ENCODE measurements around the gene RNU6-1. TPM values are rescaled to one million over a fixed set of nuclear protein-coding genes. Genes with fewer than 3 reads are reported as not detected.

The RNU6-1 gene
- total RNA-seq, 1 experiment from 2014 or later: not detected

GRCh38 chr15:67839929-67840748 lies at the start of gene RNU6-1 (continued):
- TF ChIP-seq REST (IDR thresholded peaks at IDR 0.05; ENCODE audit: low read depth): no peak

GRCh38 chr15:67887776-67888175 lies 47.9 kb upstream of the RNU6-1 start:
- no peak for ATAC-seq
- H3K27me3 ChIP-seq (ENCODE audit: insufficient read depth, low read length): no peaks in the 10 kb centered on the region
- H3K9ac ChIP-seq (ENCODE audit: low read length): no peak overlapping the region
- H4K20me1 ChIP-seq (ENCODE audit: insufficient read depth): no peaks in the 10 kb centered on the region
- no peak for DNase-seq (ENCODE audit: low read depth, low spot score)
- H2AFZ ChIP-seq (ENCODE audit: low read depth, low read length, poor library complexity, severe bottlenecking): no peak overlapping the region
- RAD21 ChIA-PET (ENCODE audit: low non-redundant PET in 1 of 2, low total read pairs in 2 of 2, uncharacterized antibody in 2 of 2, unreplicated experiment in 2 of 2): no interaction called here
- no peaks in the 10 kb centered on the region for H3K36me3 ChIP-seq (ENCODE audit: control insufficient read depth in 1 of 2, insufficient read depth in 2 of 2, low read length in 2 of 2)
- no peaks in the 10 kb centered on the region for H3K9me3 ChIP-seq (ENCODE audit: control insufficient read depth in 1 of 2, insufficient read depth in 1 of 2, low read depth in 1 of 2, low read length in 2 of 2)
- no peaks in the 10 kb centered on the region for H3K79me2 ChIP-seq (ENCODE audit: insufficient read depth, low read length)
- no peak overlapping the region for H3K4me3 ChIP-seq (replicated peaks in 1 of 2; ENCODE audit: low read depth in 1 of 2, low read length in 2 of 2)
- peaks cover 14 to 17% of the 10 kb centered on the region in 2 experiments for H3K4me1 ChIP-seq (ENCODE audit: control insufficient read depth in 1 of 2, insufficient read depth in 2 of 2, low read length in 2 of 2)
- CTCF ChIA-PET: no interaction called here
- intact Hi-C loops (cut with micrococcal nuclease): no loop called here
- no peaks in the 10 kb centered on the region for H3K9me2 ChIP-seq (ENCODE audit: insufficient read depth)
- H3K27ac ChIP-seq (ENCODE audit: low read depth, low read length): no peak overlapping the region
- no peak overlapping the region for H3K4me2 ChIP-seq (ENCODE audit: low read length)
- no TSS peak for BruUV-seq (replicated peaks)
- POLR2A ChIA-PET: no interaction called here
- no peak for TF ChIP-seq CEBPB (IDR thresholded peaks at IDR 0.05; ENCODE audit: low read depth)
- TF ChIP-seq RAD21 (IDR thresholded peaks at IDR 0.05; ENCODE audit: low read depth): no peak
- no peak for TF ChIP-seq CBX3 (IDR thresholded peaks at IDR 0.05; ENCODE audit: low read depth)
- TF ChIP-seq ZFX (IDR thresholded peaks at IDR 0.05): no peak
- TF ChIP-seq POLR2A (IDR thresholded peaks at IDR 0.05; ENCODE audit: borderline replicate concordance, extremely low read depth, insufficient read depth, insufficient read length): no peak
- no peak for TF ChIP-seq FOSL1 (IDR thresholded peaks at IDR 0.05; ENCODE audit: low read depth)
- TF ChIP-seq MAX (IDR thresholded peaks at IDR 0.05): no peak
- no peak for TF ChIP-seq JUND (IDR thresholded peaks at IDR 0.05)
- no peak for TF ChIP-seq CTCF (IDR thresholded peaks at IDR 0.05 in 2 of 3, conservative IDR thresholded peaks at IDR 0.05 in 1 of 3; ENCODE audit: borderline replicate concordance in 1 of 3, insufficient read depth in 1 of 3, low read depth in 2 of 3, low read length in 2 of 3)
- TF ChIP-seq ZBTB33 (IDR thresholded peaks at IDR 0.05; ENCODE audit: extremely low read depth, insufficient replicate concordance, low read length): no peak
- no peak for TF ChIP-seq TCF7L2 (IDR thresholded peaks at IDR 0.05; ENCODE audit: borderline replicate concordance, extremely low read depth, insufficient read depth, insufficient read length)
- no peak for TF ChIP-seq EZH2phosphoT487 (IDR thresholded peaks at IDR 0.05; ENCODE audit: borderline replicate concordance)
- TF ChIP-seq ELF1 (IDR thresholded peaks at IDR 0.05; ENCODE audit: borderline replicate concordance, low read depth): no peak
- no peak for TF ChIP-seq ZNF274 (IDR thresholded peaks at IDR 0.05; ENCODE audit: low read depth, low read length)
- no peak for TF ChIP-seq YY1 (IDR thresholded peaks at IDR 0.05; ENCODE audit: extremely low read depth, insufficient replicate concordance, low read depth, low read length)
- TF ChIP-seq SP1 (IDR thresholded peaks at IDR 0.05; ENCODE audit: low read depth): no peak

All from HCT116 (cell line).